Common myeloid progenitor, CD34-positive (primary cell): ENCODE measurements around the gene GIMAP4.
"Not testable (repeated sequence)": the region's sequence is repeated elsewhere in the genome, so short reads cannot be mapped to it uniquely, and the experiment has no call there.

Experiments
- CTCF ChIA-PET: fragments of 350-600 bp; sonication (Branson Sonifier 250); formaldehyde crosslinking; loops from one replicate; lab custom pipeline; 2021; ENCODE audit warnings: antibody characterized with exemption; lab: Charles Lee
- POLR2A ChIA-PET: fragments of 350-600 bp; sonication (Branson Sonifier 250); formaldehyde crosslinking; loops from one replicate; lab custom pipeline; 2021; ENCODE audit warnings: antibody characterized with exemption; lab: Charles Lee
- DNase-seq, 3 donors: peaks; one replicate each; pipeline versions ENCODE4 v3.0.0 to v3.0.0-alpha.2; 2013
- H3K27ac ChIP-seq, 2 experiments: 1 replicate in 1 of 2; 2 replicates in 1 of 2; pipeline ENCODE4 v1.7.0; 2013; ENCODE audit warnings: inconsistent platforms in 2 of 2, low read length in 2 of 2, mild to moderate bottlenecking in 2 of 2, low read depth in 1 of 2, moderate library complexity in 1 of 2; ENCODE audit not compliant: severe bottlenecking in 2 of 2, insufficient read depth in 1 of 2, poor library complexity in 1 of 2
- H3K27me3 ChIP-seq, 5 experiments: replicated peaks in 2 of 5; 1 replicate in 3 of 5; 2 replicates in 2 of 5; pipeline versions ENCODE4 v1.6.1 to v1.7.0; 2013; ENCODE audit warnings: low read length in 4 of 5, mild to moderate bottlenecking in 2 of 5, moderate library complexity in 2 of 5, inconsistent platforms in 1 of 5; ENCODE audit not compliant: insufficient read depth in 5 of 5, control insufficient read depth in 4 of 5
- H3K36me3 ChIP-seq, 4 experiments: 1 replicate in 2 of 4; 2 replicates in 2 of 4; pipeline versions ENCODE4 v1.6.1 to v1.7.0; 2013; ENCODE audit warnings: low read length in 3 of 4, control low read depth in 1 of 4, mild to moderate bottlenecking in 1 of 4; ENCODE audit not compliant: control insufficient read depth in 4 of 4, insufficient read depth in 4 of 4
- H3K4me1 ChIP-seq, 4 experiments: 1 replicate in 3 of 4; 2 replicates in 1 of 4; pipeline versions ENCODE4 v1.6.1 to v1.7.1; 2013; ENCODE audit warnings: low read length in 3 of 4, mild to moderate bottlenecking in 3 of 4, control low read depth in 1 of 4, inconsistent platforms in 1 of 4, moderate library complexity in 1 of 4; ENCODE audit not compliant: control insufficient read depth in 4 of 4, insufficient read depth in 4 of 4; ENCODE audit errors: control extremely low read depth in 1 of 4
- H3K4me3 ChIP-seq, 7 experiments: 1 replicate in 4 of 7; 2 replicates in 3 of 7; pipeline versions ENCODE4 v1.5.1 to v1.7.0; 2013; ENCODE audit warnings: mild to moderate bottlenecking in 7 of 7, low read length in 6 of 7, moderate library complexity in 6 of 7, inconsistent platforms in 2 of 7, low read depth in 2 of 7, control low read depth in 1 of 7; ENCODE audit not compliant: insufficient read depth in 4 of 7, control insufficient read depth in 1 of 7; ENCODE audit errors: extremely low read depth in 1 of 7
- H3K9me3 ChIP-seq, 5 experiments: 1 replicate in 4 of 5; 2 replicates in 1 of 5; pipeline versions ENCODE4 v1.6.1 to v1.7.1; 2013; ENCODE audit warnings: low read length in 4 of 5, mild to moderate bottlenecking in 2 of 5, inconsistent platforms in 1 of 5, low read depth in 1 of 5, moderate library complexity in 1 of 5; ENCODE audit not compliant: control insufficient read depth in 4 of 5, insufficient read depth in 2 of 5; ENCODE audit errors: control extremely low read depth in 1 of 5
- WGBS: methylation state at CpG from one replicate; pipeline ENCODE4 v1.1.5; 2013; ENCODE audit not compliant: insufficient coverage; 5-methylcytosine and 5-hydroxymethylcytosine counted together

GIMAP4 gene

GRCh38 chr7:150587551-150587950 is 20.4 kb downstream of the GIMAP4 start:
- ChIA-PET CTCF (interaction anchor here (0.7 kb wide), 1 partner anchor 18 kb away, joined by 3 read pairs; no protein-coding TSS in a partner anchor), POLR2A (no interaction called here)
- Histone ChIP-seq H3K4me1 (peaks cover 12 to 18% (median 12%) of the 10 kb centered on the region in 4 experiments), H3K4me3 (no peak overlapping the region), H3K27ac (no peak overlapping the region), H3K27me3 (peaks cover 0 to 2% (median 0%) of the 10 kb centered on the region in 5 experiments), H3K36me3 (no peaks in the 10 kb centered on the region), H3K9me3 (peaks cover 0 to 11% (median 2%) of the 10 kb centered on the region in 5 experiments)
- peak in 2 of 3 donors; percentile 32 to 60 for DNase-seq
- no CpG with 5 or more reads among the region's 1 CpG for WGBS

- peaks cover 2 to 31% (median 7%) of the 10 kb centered on the region in 5 experiments for H3K9me3 ChIP-seq
- H3K27me3 ChIP-seq, result no peaks in the 10 kb centered on the region
- no peaks in the 10 kb centered on the region for H3K36me3 ChIP-seq
- WGBS, result 100% methylated on average over 1 of the region's 2 CpGs
- POLR2A ChIA-PET, result interaction anchor here (0.6 kb wide), 1 partner anchor 16 kb away, joined by 3 read pairs; no protein-coding TSS in a partner anchor
- CTCF ChIA-PET, result no interaction called here
- H3K4me3 ChIP-seq, result no peak overlapping the region
- no peak for DNase-seq
- no peak overlapping the region for H3K27ac ChIP-seq
- H3K4me1 ChIP-seq, result no peaks in the 10 kb centered on the region
These were observed 27.6 kb downstream of the GIMAP4 start for GRCh38 chr7:150594805-150595204.

DNA sequence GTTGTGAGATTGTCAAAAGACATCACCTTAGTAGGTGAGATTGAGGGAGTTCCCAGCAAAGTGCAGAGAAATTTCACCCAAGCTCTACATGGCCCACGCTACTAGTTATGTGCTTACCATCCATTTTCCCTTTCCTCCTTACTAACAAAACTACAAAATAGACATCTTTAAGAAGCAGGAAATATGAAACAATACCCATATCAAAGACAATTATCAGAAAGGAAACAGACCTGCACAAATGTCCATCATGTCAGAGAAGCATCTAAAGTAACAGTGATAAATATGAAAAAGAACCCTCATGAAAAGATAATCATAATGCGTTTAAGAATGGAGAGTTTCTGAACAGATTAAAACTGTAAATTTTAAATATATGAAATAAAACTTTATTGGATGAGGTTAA is 28.2 kb downstream of the GIMAP4 start:
- ChIA-PET POLR2A (no interaction called here), CTCF (interaction anchor here (0.6 kb wide), 1 partner anchor 76 kb away, joined by 3 read pairs; no protein-coding TSS in a partner anchor)
- no peaks in the 10 kb centered on the region for H3K4me1 ChIP-seq
- no CpG with 5 or more reads among the region's 2 CpGs for WGBS
- no peaks in the 10 kb centered on the region for H3K27me3 ChIP-seq
- no peak overlapping the region for H3K4me3 ChIP-seq
- no peak overlapping the region for H3K27ac ChIP-seq
- peaks cover 2 to 31% (median 7%) of the 10 kb centered on the region in 5 experiments for H3K9me3 ChIP-seq
- H3K36me3 ChIP-seq, result no peaks in the 10 kb centered on the region
- DNase-seq, result no peak

DNA sequence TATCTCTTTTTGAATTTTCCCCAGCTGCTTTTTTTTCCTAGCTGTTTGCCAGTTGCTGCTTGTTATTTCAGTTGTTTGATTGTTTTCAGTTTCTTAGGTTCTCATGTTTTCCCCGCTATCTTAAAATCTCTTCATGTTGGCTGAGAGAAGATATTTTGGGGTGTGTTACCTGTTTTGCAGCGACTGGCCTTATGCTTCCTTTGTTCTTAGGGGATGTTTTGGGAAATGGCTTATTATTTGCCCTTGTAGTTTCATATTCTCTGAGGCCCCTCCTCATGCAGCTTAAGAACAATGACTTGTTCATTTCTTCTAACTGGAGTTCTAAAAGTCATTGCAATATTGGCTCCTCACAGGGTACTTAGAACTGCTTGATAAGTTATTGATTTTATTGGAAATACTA is 36.4 kb downstream of the GIMAP4 start:
- WGBS, result no CpG with 5 or more reads among the region's 2 CpGs
- H3K27ac ChIP-seq, H3K27me3 ChIP-seq, POLR2A ChIA-PET, H3K4me1 ChIP-seq, CTCF ChIA-PET, H3K9me3 ChIP-seq, H3K36me3 ChIP-seq, H3K4me3 ChIP-seq: not testable (repeated sequence)
- DNase-seq, result peak in 1 of 3 donors; percentile 6

DNA sequence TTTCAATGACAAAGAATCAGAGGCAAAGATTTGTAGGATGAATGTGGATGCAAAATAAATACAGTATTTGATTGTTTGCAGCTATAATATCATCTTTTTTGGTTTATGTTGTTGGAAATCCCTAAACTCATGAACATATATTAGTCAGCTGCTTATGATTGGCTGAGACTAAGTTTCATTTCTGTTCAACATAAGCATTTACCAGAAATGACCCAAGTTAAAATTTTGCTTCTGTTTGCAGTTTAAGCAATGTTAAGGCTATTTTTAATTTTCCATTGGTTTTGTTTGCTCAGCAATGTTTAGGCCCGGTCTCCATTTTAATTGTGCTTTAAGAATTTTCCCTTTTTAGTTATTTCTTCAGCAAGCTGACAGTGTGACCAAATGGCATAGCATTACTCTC is 43.0 kb downstream of the GIMAP4 start:
- H3K36me3 ChIP-seq, result no peaks in the 10 kb centered on the region
- POLR2A ChIA-PET, result interaction anchor here (0.7 kb wide), 1 partner anchor 16 kb away, joined by 3 read pairs; no protein-coding TSS in a partner anchor
- H3K4me1 ChIP-seq, result no peaks in the 10 kb centered on the region
- CTCF ChIA-PET, result interaction anchor here (1.0 kb wide), 1 partner anchor 84 kb away, joined by 3 read pairs; no protein-coding TSS in a partner anchor
- H3K9me3 ChIP-seq, result peaks cover 0 to 5% (median 0%) of the 10 kb centered on the region in 5 experiments
- no peaks in the 10 kb centered on the region for H3K27me3 ChIP-seq
- no peak overlapping the region for H3K4me3 ChIP-seq
- no CpG with 5 or more reads among the region's 1 CpG for WGBS
- H3K27ac ChIP-seq, result no peak overlapping the region
- no peak for DNase-seq

- no peak overlapping the region for H3K27ac ChIP-seq
- no peaks in the 10 kb centered on the region for H3K9me3 ChIP-seq
- no peaks in the 10 kb centered on the region for H3K27me3 ChIP-seq
- WGBS, result 100% methylated on average over 1 of the region's 3 CpGs
- CTCF ChIA-PET, result interaction anchor here (1.3 kb wide), 1 partner anchor 9 kb away, joined by 7 read pairs; no protein-coding TSS in a partner anchor
- no peaks in the 10 kb centered on the region for H3K4me1 ChIP-seq
- POLR2A ChIA-PET, result no interaction called here
- no peak for DNase-seq
- H3K36me3 ChIP-seq, result no peaks in the 10 kb centered on the region
- H3K4me3 ChIP-seq, result no peak overlapping the region
These were observed 45.7 kb downstream of the GIMAP4 start for GRCh38 chr7:150612925-150613324.

GRCh38 chr7:150613880-150614279 is 46.7 kb downstream of the GIMAP4 start:
- Histone ChIP-seq H3K27ac (no peak overlapping the region), H3K36me3 (no peaks in the 10 kb centered on the region), H3K9me3 (no peaks in the 10 kb centered on the region), H3K27me3 (no peaks in the 10 kb centered on the region), H3K4me1 (no peaks in the 10 kb centered on the region), H3K4me3 (no peak overlapping the region)
- no peak for DNase-seq
- POLR2A ChIA-PET, result no interaction called here
- CTCF ChIA-PET, result no interaction called here
- no CpG with 5 or more reads among the region's 1 CpG for WGBS
